Mesenchymal stem cell (in vitro differentiated cells and primary cell): ENCODE results near the gene ANKRD40.

Experiments used
- DNase-seq: peaks from one replicate; pipeline ENCODE4 v3.0.0-alpha.2; 2013
- H2AFZ ChIP-seq: one replicate; pipeline ENCODE4 v1.6.1; 2013; ENCODE audit warnings: low read depth, mild to moderate bottlenecking, control low read depth, inconsistent platforms, low read length, moderate library complexity
- H2AK5ac ChIP-seq: 2 replicates; pipeline ENCODE4 v1.6.1; 2013; ENCODE audit warnings: low read length, moderate library complexity, mild to moderate bottlenecking, inconsistent platforms; ENCODE audit not compliant: severe bottlenecking
- H2BK120ac ChIP-seq: one replicate; pipeline ENCODE4 v1.6.1; 2013; ENCODE audit warnings: low read depth, mild to moderate bottlenecking, inconsistent platforms, low read length, moderate library complexity
- H2BK12ac ChIP-seq, 2 experiments: one replicate each; pipeline ENCODE4 v1.6.1; 2013; ENCODE audit warnings: inconsistent platforms in 2 of 2, low read length in 2 of 2, mild to moderate bottlenecking in 2 of 2, moderate library complexity in 2 of 2, control low read depth in 1 of 2
- H2BK15ac ChIP-seq: one replicate; pipeline ENCODE4 v1.6.1; 2013; ENCODE audit warnings: mild to moderate bottlenecking, low read depth, inconsistent platforms; ENCODE audit not compliant: poor library complexity, severe bottlenecking
- H2BK5ac ChIP-seq: 2 replicates; pipeline ENCODE4 v1.6.1; 2013; ENCODE audit warnings: low read depth, mild to moderate bottlenecking, low read length, control low read depth, inconsistent platforms; ENCODE audit not compliant: poor library complexity, severe bottlenecking
- H3K14ac ChIP-seq, 2 experiments: one replicate each; pipeline ENCODE4 v1.6.1; 2013; ENCODE audit warnings: inconsistent platforms in 2 of 2, low read length in 2 of 2, control low read depth in 1 of 2, mild to moderate bottlenecking in 1 of 2, moderate library complexity in 1 of 2
- H3K18ac ChIP-seq, 2 experiments: one replicate each; pipeline ENCODE4 v1.6.1; 2013; ENCODE audit warnings: inconsistent platforms in 2 of 2, low read length in 2 of 2, control low read depth in 1 of 2, low read depth in 1 of 2, mild to moderate bottlenecking in 1 of 2
- H3K23ac ChIP-seq, 2 experiments: one replicate each; pipeline ENCODE4 v1.6.1; 2013; ENCODE audit warnings: inconsistent platforms in 2 of 2, low read length in 2 of 2, mild to moderate bottlenecking in 2 of 2, moderate library complexity in 2 of 2, control low read depth in 1 of 2
- H3K27ac ChIP-seq: 2 replicates; pipeline ENCODE4 v1.5.1; 2013; ENCODE audit warnings: mild to moderate bottlenecking, moderate library complexity, low read length, control low read depth, inconsistent platforms; ENCODE audit not compliant: poor library complexity, severe bottlenecking
- H3K27me3 ChIP-seq, 2 experiments: 2 replicates each; pipeline versions ENCODE4 v1.6.1 to v1.7.0; 2013; ENCODE audit warnings: low read length in 2 of 2, mild to moderate bottlenecking in 2 of 2, moderate library complexity in 2 of 2, control low read depth in 1 of 2, inconsistent platforms in 1 of 2; ENCODE audit not compliant: control insufficient read depth in 1 of 2, insufficient read depth in 1 of 2
- H3K36me3 ChIP-seq, 2 experiments: 2 replicates each; pipeline versions ENCODE4 v1.6.1 to v1.7.0; 2013; ENCODE audit warnings: low read length in 2 of 2, control low read depth in 1 of 2, inconsistent platforms in 1 of 2, low read depth in 1 of 2, mild to moderate bottlenecking in 1 of 2; ENCODE audit not compliant: insufficient read depth in 2 of 2, control insufficient read depth in 1 of 2
- H3K4ac ChIP-seq, 2 experiments: one replicate each; pipeline ENCODE4 v1.6.1; 2013; ENCODE audit warnings: inconsistent platforms in 2 of 2, low read length in 2 of 2, mild to moderate bottlenecking in 2 of 2, moderate library complexity in 2 of 2, control low read depth in 1 of 2, low read depth in 1 of 2
- H3K4me1 ChIP-seq: 2 replicates; pipeline ENCODE4 v1.6.1; 2013; ENCODE audit warnings: low read depth, low read length, control low read depth; ENCODE audit not compliant: control insufficient read depth, insufficient read depth
- H3K4me2 ChIP-seq: 2 replicates; pipeline ENCODE4 v1.6.1; 2013; ENCODE audit warnings: low read length, mild to moderate bottlenecking, inconsistent platforms; ENCODE audit not compliant: poor library complexity, severe bottlenecking
- H3K4me3 ChIP-seq, 2 experiments: 2 replicates each; pipeline versions ENCODE4 v1.5.1 to v1.7.0; 2013; ENCODE audit warnings: low read length in 2 of 2, mild to moderate bottlenecking in 2 of 2, control low read depth in 1 of 2, low read depth in 1 of 2; ENCODE audit not compliant: insufficient read depth in 1 of 2
- H3K79me1 ChIP-seq: replicated peaks from 2 replicates; pipeline ENCODE4 v1.6.1; 2013; ENCODE audit warnings: mild to moderate bottlenecking, control low read depth, low read length, inconsistent platforms; ENCODE audit not compliant: poor library complexity, severe bottlenecking
- H3K9ac ChIP-seq: 2 replicates; pipeline ENCODE4 v1.7.0; 2013; ENCODE audit warnings: mild to moderate bottlenecking, low read length, moderate library complexity
- H3K9me3 ChIP-seq: 2 replicates; pipeline ENCODE4 v1.7.0; 2013; ENCODE audit warnings: mild to moderate bottlenecking, low read length; ENCODE audit not compliant: control insufficient read depth
- H4K8ac ChIP-seq: one replicate; pipeline ENCODE4 v1.6.1; 2013; ENCODE audit warnings: inconsistent platforms, mild to moderate bottlenecking, low read length, moderate library complexity
- H4K91ac ChIP-seq: one replicate; pipeline ENCODE4 v1.6.1; 2013; ENCODE audit warnings: mild to moderate bottlenecking, low read length, inconsistent platforms
- WGBS: methylation state at CpG from one replicate; pipeline ENCODE4 v1.1.7; 2013; ENCODE audit warnings: mixed read lengths; 5-methylcytosine and 5-hydroxymethylcytosine counted together

ANKRD40 gene

DNA sequence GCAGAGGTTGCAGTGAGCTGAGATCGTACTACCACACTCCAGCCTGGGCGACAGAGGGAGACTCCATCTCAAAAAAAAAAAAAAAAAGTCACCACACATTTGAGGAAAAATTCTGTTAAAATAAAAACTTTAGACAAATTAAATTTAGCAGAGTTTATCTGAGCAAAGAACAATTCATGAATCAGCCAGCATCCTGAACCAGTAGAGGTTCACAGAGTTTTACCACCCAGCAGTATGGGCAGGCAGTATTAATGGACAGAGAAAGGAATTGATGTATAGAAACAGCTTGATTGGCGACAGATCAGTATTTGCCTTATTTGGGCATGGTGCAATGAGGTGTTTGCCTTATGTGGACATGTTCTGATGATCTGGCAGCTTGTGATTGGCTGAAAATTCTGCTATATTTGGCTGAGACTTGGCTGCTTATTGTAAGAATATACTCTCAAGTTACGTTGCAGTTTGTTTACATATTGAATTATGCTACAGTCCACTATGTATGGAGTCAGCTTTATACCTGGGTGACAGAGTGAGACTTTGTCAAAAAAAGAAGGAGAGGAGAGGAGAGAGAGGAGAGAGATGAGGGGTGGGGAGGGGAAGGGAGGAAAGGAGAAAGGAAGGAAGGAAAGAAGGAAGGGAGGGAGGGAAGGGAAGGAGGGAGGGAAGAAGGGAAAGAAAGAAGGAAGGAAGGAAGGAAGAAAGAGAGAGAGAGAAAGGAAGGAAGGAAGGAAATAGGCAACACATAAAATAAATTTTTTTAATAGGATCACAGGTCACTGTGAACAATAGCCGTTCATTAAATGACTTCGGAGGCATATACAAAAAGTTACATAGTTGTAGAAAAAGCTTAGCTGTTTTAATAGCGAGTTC, 58.4 kb downstream of the ANKRD40 start:
- Histone ChIP-seq H3K4ac (no peak overlapping the region), H2BK15ac (no peak overlapping the region), H3K4me2 (no peak overlapping the region), H2BK12ac (no peak overlapping the region), H3K9ac (no peak overlapping the region), H4K91ac (no peak overlapping the region), H3K4me1 (no peaks in the 10 kb centered on the region), H2AK5ac (no peak overlapping the region), H3K36me3 (no peaks in the 10 kb centered on the region), H3K18ac (no peak overlapping the region), H4K8ac (no peak overlapping the region), H3K79me1 (no peaks in the 10 kb centered on the region), H3K9me3 (no peaks in the 10 kb centered on the region), H2AFZ (no peak overlapping the region), H3K27me3 (no peaks in the 10 kb centered on the region), H3K4me3 (no peak overlapping the region), H2BK5ac (no peak overlapping the region), H3K23ac (no peak overlapping the region), H3K14ac (no peak overlapping the region), H2BK120ac (no peak overlapping the region), H3K27ac (no peak overlapping the region)
- DNase-seq, result no peak
- WGBS, result 85% methylated on average over 6 of the region's 7 CpGs

DNA sequence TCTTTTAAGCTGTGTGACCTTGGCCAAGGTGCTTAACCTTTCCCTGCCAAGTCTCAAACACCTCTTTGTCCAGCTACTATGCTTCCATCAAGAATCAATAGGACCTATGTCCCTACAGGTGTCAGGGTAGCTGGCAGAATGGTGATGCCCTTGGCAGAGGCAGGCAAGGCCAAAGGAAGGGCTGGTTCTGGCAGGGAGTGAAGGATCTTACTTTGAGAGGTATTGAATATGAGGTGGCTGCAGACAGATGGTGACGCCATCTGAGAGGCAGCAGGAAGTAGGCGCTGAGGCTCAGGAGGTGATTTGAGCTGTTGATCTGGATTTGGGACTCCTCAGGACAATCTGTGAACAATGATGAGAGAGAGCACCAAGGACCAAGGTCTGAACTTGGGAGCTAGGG, 60.5 kb downstream of the ANKRD40 start:
- WGBS, result 65% methylated on average over 2 of the region's 2 CpGs
- no peak for DNase-seq
- Histone ChIP-seq H2AK5ac (no peak overlapping the region), H3K14ac (peak overlapping the region in 1 of 2 experiments; percentile 3), H2AFZ (no peak overlapping the region), H3K36me3 (peaks cover 0 to 4% of the 10 kb centered on the region in 2 experiments), H4K8ac (no peak overlapping the region), H3K79me1 (peaks cover 8% of the 10 kb centered on the region), H3K27me3 (no peaks in the 10 kb centered on the region), H3K4me3 (no peak overlapping the region), H2BK12ac (no peak overlapping the region), H3K4ac (no peak overlapping the region), H3K4me1 (peaks cover 14% of the 10 kb centered on the region), H3K9me3 (no peaks in the 10 kb centered on the region), H3K18ac (no peak overlapping the region), H4K91ac (no peak overlapping the region), H2BK5ac (no peak overlapping the region), H3K4me2 (no peak overlapping the region), H3K9ac (no peak overlapping the region), H2BK120ac (no peak overlapping the region), H3K23ac (no peak overlapping the region), H2BK15ac (no peak overlapping the region), H3K27ac (no peak overlapping the region)

DNA sequence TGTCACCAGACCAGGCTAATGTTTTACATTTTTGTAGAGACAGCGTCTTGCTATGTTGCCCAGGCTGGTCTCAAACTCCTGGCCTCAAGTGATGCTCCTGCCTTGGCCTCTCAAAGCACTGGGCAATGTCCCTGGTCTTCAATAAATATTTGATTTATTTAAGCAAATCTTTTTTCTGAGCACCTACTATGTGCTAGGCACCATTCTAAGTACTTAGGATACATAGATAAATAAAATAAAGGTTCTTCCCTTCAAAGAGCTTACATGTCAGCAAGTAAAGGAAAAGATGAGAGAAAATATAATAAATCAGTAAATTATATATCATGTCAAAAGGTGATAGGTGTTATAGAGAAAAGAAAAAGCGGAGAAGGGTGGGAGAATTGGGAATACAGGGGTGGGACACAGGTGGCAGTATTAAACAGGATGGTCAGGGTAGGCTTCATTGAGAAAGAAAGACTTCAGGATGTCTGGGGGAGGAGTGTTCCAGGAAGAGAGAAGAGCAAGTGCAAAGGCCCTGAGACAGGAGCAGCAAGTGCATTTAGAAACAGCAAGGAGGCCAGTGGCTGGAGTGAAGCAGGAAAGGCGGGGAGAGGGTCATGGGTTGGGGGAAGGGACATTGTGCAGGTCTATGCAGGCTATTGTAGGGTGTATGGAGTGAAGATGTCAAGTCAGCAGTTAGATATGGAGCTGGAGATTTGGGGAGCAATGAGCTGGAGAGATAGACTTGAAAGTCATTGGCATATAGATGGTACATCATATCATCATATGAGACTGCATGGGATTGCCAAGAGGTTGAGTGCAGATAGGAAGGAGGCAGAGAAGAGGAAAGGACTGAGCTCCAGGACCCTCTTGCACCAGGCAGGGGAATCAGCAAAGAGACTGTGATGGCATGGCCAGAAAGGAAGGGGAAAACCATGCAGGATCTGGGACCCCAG, 61.7 kb downstream of the ANKRD40 start:
- Histone ChIP-seq H2AK5ac (no peak overlapping the region), H3K4me3 (no peak overlapping the region), H3K27ac (no peak overlapping the region), H2AFZ (no peak overlapping the region), H3K9ac (no peak overlapping the region), H3K4ac (no peak overlapping the region), H2BK120ac (no peak overlapping the region), H3K18ac (no peak overlapping the region), H3K4me2 (no peak overlapping the region), H2BK5ac (no peak overlapping the region), H3K23ac (no peak overlapping the region), H3K9me3 (no peaks in the 10 kb centered on the region), H3K4me1 (peaks cover 18% of the 10 kb centered on the region), H4K8ac (no peak overlapping the region), H2BK15ac (no peak overlapping the region), H3K79me1 (peaks cover 8% of the 10 kb centered on the region), H2BK12ac (no peak overlapping the region), H3K27me3 (no peaks in the 10 kb centered on the region), H3K36me3 (peaks cover 0 to 4% of the 10 kb centered on the region in 2 experiments), H3K14ac (no peak overlapping the region), H4K91ac (no peak overlapping the region)
- DNase-seq, result no peak
- WGBS, result 90% methylated on average over 3 of the region's 3 CpGs
